ENCODE data around the gene POGK.
A peak's percentile ranks its signal among the peaks of the same experiment; 100 is the strongest.

Gene POGK

DNA sequence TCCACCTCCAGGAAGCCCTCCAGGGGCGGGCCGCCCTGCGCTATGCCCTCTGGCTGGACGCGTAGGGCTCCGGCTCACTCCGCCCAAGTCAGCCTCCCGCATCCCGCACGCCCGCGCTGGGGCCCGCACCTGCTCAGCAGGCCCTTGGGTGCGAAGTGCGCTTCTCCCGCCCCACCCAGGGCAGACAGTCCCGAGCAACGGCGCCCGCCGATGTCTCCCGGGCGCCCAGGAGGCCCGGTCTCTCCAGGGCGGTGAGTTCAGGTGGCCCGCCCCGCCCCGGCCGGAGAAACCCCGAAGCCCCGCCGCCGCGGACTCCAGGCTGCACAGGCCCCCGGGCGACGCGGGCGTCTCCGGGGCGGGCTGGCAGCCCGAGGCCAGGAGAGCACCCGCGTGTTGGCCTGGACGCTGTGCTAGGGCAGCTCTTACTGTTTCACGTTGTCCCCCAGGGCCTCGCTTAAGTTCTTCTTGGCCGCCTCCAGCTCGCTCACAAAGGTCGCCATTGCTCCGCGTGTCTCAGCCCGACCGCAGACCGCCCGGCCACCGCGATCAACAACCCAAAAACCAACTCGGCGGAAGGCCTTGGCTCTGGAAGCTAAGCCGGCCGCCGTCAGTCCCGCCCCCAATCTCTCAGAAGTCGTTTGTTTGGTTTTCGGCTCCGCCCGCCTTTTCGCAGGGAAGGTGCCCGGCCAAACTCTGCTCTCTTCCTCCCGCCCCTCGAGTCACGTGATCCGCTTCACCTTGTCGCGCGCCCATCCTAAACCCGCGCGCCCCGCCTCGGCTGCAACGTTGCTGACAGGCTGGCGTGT lies 36.7 kb downstream of the POGK start, which contains the start of gene TADA1 (continued):
- no peak for TF ChIP-seq ZNF555 (tag by site-specific recombination; conservative IDR thresholded peaks at IDR 0.05)
- TF ChIP-seq ZNF19 (tag by site-specific recombination; IDR thresholded peaks at IDR 0.05; ENCODE audit: low read depth), result no peak
- no peak for TF ChIP-seq MEIS1 (CRISPR knock-in tag; IDR thresholded peaks at IDR 0.05; ENCODE audit: borderline replicate concordance)
- TF ChIP-seq, protein P1, sequence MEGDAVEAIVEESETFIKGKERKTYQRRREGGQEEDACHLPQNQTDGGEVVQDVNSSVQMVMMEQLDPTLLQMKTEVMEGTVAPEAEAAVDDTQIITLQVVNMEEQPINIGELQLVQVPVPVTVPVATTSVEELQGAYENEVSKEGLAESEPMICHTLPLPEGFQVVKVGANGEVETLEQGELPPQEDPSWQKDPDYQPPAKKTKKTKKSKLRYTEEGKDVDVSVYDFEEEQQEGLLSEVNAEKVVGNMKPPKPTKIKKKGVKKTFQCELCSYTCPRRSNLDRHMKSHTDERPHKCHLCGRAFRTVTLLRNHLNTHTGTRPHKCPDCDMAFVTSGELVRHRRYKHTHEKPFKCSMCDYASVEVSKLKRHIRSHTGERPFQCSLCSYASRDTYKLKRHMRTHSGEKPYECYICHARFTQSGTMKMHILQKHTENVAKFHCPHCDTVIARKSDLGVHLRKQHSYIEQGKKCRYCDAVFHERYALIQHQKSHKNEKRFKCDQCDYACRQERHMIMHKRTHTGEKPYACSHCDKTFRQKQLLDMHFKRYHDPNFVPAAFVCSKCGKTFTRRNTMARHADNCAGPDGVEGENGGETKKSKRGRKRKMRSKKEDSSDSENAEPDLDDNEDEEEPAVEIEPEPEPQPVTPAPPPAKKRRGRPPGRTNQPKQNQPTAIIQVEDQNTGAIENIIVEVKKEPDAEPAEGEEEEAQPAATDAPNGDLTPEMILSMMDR (tag by site-specific recombination; IDR thresholded peaks at IDR 0.05), result peak; percentile 66; the same call in 1 of the 2 replicates
- no peak for TF ChIP-seq ZNF132 (tag by site-specific recombination; IDR thresholded peaks at IDR 0.05; ENCODE audit: borderline replicate concordance)
- no peak for TF ChIP-seq ZSCAN23 (tag by site-specific recombination; IDR thresholded peaks at IDR 0.05)
- TF ChIP-seq ZBTB1 (tag by site-specific recombination; IDR thresholded peaks at IDR 0.05), result no peak
- TF ChIP-seq, protein P2, sequence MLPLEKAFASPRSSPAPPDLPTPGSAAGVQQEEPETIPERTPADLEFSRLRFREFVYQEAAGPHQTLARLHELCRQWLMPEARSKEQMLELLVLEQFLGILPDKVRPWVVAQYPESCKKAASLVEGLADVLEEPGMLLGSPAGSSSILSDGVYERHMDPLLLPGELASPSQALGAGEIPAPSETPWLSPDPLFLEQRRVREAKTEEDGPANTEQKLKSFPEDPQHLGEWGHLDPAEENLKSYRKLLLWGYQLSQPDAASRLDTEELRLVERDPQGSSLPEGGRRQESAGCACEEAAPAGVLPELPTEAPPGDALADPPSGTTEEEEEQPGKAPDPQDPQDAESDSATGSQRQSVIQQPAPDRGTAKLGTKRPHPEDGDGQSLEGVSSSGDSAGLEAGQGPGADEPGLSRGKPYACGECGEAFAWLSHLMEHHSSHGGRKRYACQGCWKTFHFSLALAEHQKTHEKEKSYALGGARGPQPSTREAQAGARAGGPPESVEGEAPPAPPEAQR (tag by site-specific recombination; IDR thresholded peaks at IDR 0.05), result no peak; the same call in 1 of the 2 replicates
- TF ChIP-seq, protein P3, sequence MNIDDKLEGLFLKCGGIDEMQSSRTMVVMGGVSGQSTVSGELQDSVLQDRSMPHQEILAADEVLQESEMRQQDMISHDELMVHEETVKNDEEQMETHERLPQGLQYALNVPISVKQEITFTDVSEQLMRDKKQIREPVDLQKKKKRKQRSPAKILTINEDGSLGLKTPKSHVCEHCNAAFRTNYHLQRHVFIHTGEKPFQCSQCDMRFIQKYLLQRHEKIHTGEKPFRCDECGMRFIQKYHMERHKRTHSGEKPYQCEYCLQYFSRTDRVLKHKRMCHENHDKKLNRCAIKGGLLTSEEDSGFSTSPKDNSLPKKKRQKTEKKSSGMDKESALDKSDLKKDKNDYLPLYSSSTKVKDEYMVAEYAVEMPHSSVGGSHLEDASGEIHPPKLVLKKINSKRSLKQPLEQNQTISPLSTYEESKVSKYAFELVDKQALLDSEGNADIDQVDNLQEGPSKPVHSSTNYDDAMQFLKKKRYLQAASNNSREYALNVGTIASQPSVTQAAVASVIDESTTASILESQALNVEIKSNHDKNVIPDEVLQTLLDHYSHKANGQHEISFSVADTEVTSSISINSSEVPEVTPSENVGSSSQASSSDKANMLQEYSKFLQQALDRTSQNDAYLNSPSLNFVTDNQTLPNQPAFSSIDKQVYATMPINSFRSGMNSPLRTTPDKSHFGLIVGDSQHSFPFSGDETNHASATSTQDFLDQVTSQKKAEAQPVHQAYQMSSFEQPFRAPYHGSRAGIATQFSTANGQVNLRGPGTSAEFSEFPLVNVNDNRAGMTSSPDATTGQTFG (tag by site-specific recombination; IDR thresholded peaks at IDR 0.05; ENCODE audit: borderline replicate concordance), result no peak
- peak; percentile 87 for TF ChIP-seq ZNF501 (tag by site-specific recombination; IDR thresholded peaks at IDR 0.05)
- peak; percentile 50; the same call in 1 of the 2 replicates for TF ChIP-seq ZNF391 (tag by site-specific recombination; IDR thresholded peaks at IDR 0.05; ENCODE audit: borderline replicate concordance, low read depth)
- TF ChIP-seq ZNF621 (tag by site-specific recombination; IDR thresholded peaks at IDR 0.05), result no peak
- peak; percentile 83 for TF ChIP-seq ZXDB (tag by site-specific recombination; IDR thresholded peaks at IDR 0.05)
- TF ChIP-seq ZNF239 (tag by site-specific recombination; IDR thresholded peaks at IDR 0.05), result peak; percentile 37; the same call in 1 of the 2 replicates
- no peak for TF ChIP-seq ZNF133 (tag by site-specific recombination; IDR thresholded peaks at IDR 0.05)
- TF ChIP-seq, protein P4, sequence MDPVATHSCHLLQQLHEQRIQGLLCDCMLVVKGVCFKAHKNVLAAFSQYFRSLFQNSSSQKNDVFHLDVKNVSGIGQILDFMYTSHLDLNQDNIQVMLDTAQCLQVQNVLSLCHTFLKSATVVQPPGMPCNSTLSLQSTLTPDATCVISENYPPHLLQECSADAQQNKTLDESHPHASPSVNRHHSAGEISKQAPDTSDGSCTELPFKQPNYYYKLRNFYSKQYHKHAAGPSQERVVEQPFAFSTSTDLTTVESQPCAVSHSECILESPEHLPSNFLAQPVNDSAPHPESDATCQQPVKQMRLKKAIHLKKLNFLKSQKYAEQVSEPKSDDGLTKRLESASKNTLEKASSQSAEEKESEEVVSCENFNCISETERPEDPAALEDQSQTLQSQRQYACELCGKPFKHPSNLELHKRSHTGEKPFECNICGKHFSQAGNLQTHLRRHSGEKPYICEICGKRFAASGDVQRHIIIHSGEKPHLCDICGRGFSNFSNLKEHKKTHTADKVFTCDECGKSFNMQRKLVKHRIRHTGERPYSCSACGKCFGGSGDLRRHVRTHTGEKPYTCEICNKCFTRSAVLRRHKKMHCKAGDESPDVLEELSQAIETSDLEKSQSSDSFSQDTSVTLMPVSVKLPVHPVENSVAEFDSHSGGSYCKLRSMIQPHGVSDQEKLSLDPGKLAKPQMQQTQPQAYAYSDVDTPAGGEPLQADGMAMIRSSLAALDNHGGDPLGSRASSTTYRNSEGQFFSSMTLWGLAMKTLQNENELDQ (tag by site-specific recombination; IDR thresholded peaks at IDR 0.05; ENCODE audit: low read depth), result no peak
- TF ChIP-seq MZF1 (tag by site-specific recombination; IDR thresholded peaks at IDR 0.05; ENCODE audit: borderline replicate concordance), result no peak
- TF ChIP-seq, protein P5, sequence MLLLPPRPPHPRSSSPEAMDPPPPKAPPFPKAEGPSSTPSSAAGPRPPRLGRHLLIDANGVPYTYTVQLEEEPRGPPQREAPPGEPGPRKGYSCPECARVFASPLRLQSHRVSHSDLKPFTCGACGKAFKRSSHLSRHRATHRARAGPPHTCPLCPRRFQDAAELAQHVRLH (tag by site-specific recombination; IDR thresholded peaks at IDR 0.05), result peak; percentile 65; the same call in 1 of the 2 replicates
- TF ChIP-seq SP7 (tag by site-specific recombination; IDR thresholded peaks at IDR 0.05), result peak; percentile 85
- TF ChIP-seq ZNF558 (tag by site-specific recombination; IDR thresholded peaks at IDR 0.05), result peak; percentile 34; the same call in 1 of the 2 replicates
- peak; percentile 64 for TF ChIP-seq ZFHX2 (tag by site-specific recombination; conservative IDR thresholded peaks at IDR 0.05)
- TF ChIP-seq ZNF624 (tag by site-specific recombination; IDR thresholded peaks at IDR 0.05), result no peak
- no peak for TF ChIP-seq ZNF174 (tag by site-specific recombination; IDR thresholded peaks at IDR 0.05)
- TF ChIP-seq ZNF324 (tag by site-specific recombination; IDR thresholded peaks at IDR 0.05), result peak; percentile 94
- TF ChIP-seq, protein P6, sequence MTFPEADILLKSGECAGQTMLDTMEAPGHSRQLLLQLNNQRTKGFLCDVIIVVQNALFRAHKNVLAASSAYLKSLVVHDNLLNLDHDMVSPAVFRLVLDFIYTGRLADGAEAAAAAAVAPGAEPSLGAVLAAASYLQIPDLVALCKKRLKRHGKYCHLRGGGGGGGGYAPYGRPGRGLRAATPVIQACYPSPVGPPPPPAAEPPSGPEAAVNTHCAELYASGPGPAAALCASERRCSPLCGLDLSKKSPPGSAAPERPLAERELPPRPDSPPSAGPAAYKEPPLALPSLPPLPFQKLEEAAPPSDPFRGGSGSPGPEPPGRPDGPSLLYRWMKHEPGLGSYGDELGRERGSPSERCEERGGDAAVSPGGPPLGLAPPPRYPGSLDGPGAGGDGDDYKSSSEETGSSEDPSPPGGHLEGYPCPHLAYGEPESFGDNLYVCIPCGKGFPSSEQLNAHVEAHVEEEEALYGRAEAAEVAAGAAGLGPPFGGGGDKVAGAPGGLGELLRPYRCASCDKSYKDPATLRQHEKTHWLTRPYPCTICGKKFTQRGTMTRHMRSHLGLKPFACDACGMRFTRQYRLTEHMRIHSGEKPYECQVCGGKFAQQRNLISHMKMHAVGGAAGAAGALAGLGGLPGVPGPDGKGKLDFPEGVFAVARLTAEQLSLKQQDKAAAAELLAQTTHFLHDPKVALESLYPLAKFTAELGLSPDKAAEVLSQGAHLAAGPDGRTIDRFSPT (tag by site-specific recombination; IDR thresholded peaks at IDR 0.05), result no peak
- TF ChIP-seq ZNF394 (tag by site-specific recombination; IDR thresholded peaks at IDR 0.05; ENCODE audit: borderline replicate concordance), result peak; percentile 62; the same call in 1 of the 2 replicates
- TF ChIP-seq SALL2 (tag by site-specific recombination; IDR thresholded peaks at IDR 0.05; ENCODE audit: borderline replicate concordance), result no peak
- TF ChIP-seq ZFP41 (tag by site-specific recombination; IDR thresholded peaks at IDR 0.05; ENCODE audit: borderline replicate concordance), result no peak
- TF ChIP-seq ZBTB21 (tag by site-specific recombination; IDR thresholded peaks at IDR 0.05), result 0 out of 2 replicates have a peak, but pooled peaks have one; percentile 44

All from HEK293 (cell line).